GM12875 (cell line): ENCODE results near the gene FAS.

Experiments
- H3K4me3 ChIP-seq: one replicate; pipeline ENCODE4 v1.5.1; 2011; ENCODE audit warnings: low read depth, low read length, control low read depth
- TF ChIP-seq, protein P1 (sequence below): IDR thresholded peaks from 2 replicates; pipeline ENCODE4 v1.5.1; 2011; ENCODE audit warnings: low read depth, mild to moderate bottlenecking, control low read depth, inconsistent platforms, low read length, moderate library complexity, borderline replicate concordance; ENCODE audit not compliant: insufficient read depth

FAS gene

DNA sequence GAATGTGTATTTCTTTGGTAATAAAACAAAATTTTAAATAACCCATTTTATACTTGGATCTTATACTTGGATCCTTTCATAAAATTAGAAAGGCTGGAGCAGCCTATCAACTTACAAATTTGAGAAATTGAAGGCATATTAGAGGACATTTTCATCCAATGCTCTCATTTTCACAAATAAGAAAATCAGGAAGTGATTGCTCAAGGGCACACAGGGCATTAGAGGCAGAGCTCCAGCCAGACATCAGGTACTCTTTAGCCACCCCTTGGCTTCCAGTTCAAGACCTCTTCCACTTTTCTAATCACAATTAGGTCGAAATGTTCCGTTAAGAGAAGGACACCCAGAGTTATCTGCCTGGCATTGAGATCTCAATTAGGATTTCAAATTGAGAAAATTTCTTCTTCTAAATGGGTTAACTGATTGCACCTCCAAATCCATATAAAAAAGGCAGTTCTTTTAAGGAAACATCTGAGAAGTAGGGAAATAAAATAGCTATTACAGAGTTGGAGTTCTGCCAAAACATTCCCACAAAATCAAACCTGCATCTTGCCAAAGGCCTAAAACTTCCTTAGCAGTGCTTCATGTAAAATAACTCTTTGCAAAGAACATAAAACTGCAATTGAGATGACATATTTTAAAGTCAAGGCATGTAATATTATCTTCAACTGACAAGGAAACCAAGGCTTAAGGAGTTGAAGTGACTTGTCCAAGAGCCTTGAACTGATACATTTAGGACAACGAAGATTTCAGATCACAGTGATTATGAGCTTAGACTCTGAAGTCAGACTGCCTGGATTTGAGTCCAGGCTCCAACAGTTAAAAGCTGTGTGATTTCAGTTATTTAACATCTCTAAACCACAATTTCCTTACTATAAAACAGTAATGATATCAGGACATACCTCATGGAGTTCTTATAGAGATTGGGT is 40.4 kb upstream of the FAS start:
- H3K4me3 ChIP-seq, result no peak overlapping the region
- TF ChIP-seq, protein P1, sequence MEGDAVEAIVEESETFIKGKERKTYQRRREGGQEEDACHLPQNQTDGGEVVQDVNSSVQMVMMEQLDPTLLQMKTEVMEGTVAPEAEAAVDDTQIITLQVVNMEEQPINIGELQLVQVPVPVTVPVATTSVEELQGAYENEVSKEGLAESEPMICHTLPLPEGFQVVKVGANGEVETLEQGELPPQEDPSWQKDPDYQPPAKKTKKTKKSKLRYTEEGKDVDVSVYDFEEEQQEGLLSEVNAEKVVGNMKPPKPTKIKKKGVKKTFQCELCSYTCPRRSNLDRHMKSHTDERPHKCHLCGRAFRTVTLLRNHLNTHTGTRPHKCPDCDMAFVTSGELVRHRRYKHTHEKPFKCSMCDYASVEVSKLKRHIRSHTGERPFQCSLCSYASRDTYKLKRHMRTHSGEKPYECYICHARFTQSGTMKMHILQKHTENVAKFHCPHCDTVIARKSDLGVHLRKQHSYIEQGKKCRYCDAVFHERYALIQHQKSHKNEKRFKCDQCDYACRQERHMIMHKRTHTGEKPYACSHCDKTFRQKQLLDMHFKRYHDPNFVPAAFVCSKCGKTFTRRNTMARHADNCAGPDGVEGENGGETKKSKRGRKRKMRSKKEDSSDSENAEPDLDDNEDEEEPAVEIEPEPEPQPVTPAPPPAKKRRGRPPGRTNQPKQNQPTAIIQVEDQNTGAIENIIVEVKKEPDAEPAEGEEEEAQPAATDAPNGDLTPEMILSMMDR, result no peak

GRCh38 chr10:88952647-88953111 is 37.9 kb upstream of the FAS start, which contains the start of gene ACTA2:
Gene ACTA2 (minus strand): TSS chr10:88952773. CDS start chr10:88948930, 3,843 bp downstream.
- TF ChIP-seq, protein P1, result no peak

GRCh38 chr10:88953662-88954061 is 36.9 kb upstream of the FAS start:
- TF ChIP-seq, protein P1, result no peak
- H3K4me3 ChIP-seq, result no peak overlapping the region

More at GRCh38 chr10:88952647-88953111, 37.9 kb upstream of the FAS start, which contains the start of gene ACTA2:
- H3K4me3 ChIP-seq, result no peak within 1 kb of the TSS

DNA sequence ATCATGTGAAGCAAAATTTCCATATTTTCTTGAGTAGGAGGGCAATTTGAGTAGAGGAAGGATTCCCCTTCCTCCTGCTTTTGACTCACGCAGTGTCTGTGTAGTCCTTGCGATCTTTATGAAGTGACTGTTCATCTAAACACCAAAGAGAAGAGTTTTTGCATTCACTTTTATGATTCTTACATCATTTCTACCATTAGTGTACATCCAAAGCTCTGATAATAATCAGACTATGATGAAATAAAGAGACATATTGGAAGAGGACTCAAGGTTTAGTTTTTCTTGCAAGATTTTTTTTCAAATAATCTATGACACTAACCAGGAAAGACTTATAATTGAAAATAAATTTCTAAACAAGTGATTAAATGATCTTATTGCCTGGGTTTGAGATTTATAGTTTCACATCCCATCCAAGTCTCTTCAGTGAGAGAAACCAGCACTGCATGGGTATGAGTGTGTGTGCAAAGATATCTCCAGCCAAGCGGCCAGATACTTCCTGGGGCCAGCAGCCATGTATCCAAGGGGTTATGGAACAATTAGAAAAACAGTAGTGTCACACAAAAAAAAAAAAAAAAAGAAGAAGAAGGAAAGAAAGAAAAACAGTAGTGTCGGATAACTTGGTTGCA is 36.0 kb upstream of the FAS start:
- TF ChIP-seq, protein P1, result no peak
- H3K4me3 ChIP-seq, result no peak overlapping the region

GRCh38 chr10:88957381-88957780 is 33.2 kb upstream of the FAS start:
- no peak overlapping the region for H3K4me3 ChIP-seq
- TF ChIP-seq, protein P1, result no peak

- TF ChIP-seq, protein P1, result no peak
- H3K4me3 ChIP-seq, result no peak overlapping the region
Measured at GRCh38 chr10:88958721-88959120, 31.9 kb upstream of the FAS start.
